UCSD-AML1 (cell line): Measurements from ENCODE around the gene PWP2.
"Not testable (repeated sequence)": the region's sequence is repeated elsewhere in the genome, so short reads cannot be mapped to it uniquely, and the experiment has no call there.

Experiments
- DNase-seq: peaks from one replicate; lab custom pipeline; 2025; ENCODE audit not compliant: unreplicated experiment; lab: John Stamatoyannopoulos, UW

PWP2 gene

GRCh38 chr21:44082648-44083440, 24.4 kb upstream of the PWP2 start:
- DNase-seq: no peak

GRCh38 chr21:44083631-44084291, 23.4 kb upstream of the PWP2 start:
- no peak for DNase-seq

- no peak for DNase-seq
Measured at GRCh38 chr21:44084496-44085241, 22.5 kb upstream of the PWP2 start.

- DNase-seq: no peak
Measured at GRCh38 chr21:44085491-44086321, 21.5 kb upstream of the PWP2 start.

- DNase-seq: no peak
Measured at GRCh38 chr21:44086636-44087425, 20.4 kb upstream of the PWP2 start.

GRCh38 chr21:44087426-44088400, 19.5 kb upstream of the PWP2 start:
- DNase-seq: peak; percentile 76

- no peak for DNase-seq
Measured at GRCh38 chr21:44088401-44088780, 18.8 kb upstream of the PWP2 start.

GRCh38 chr21:44089001-44089911, 17.9 kb upstream of the PWP2 start:
- no peak for DNase-seq

GRCh38 chr21:44090325-44090724, 16.9 kb upstream of the PWP2 start:
- DNase-seq: no peak

GRCh38 chr21:44092211-44092610, 15.0 kb upstream of the PWP2 start:
- no peak for DNase-seq

GRCh38 chr21:44093761-44094160, 13.4 kb upstream of the PWP2 start:
- DNase-seq: no peak

- no peak for DNase-seq
Measured at GRCh38 chr21:44094832-44095231, 12.4 kb upstream of the PWP2 start.

GRCh38 chr21:44098507-44098906, 8.7 kb upstream of the PWP2 start:
- not testable (repeated sequence) for DNase-seq

- DNase-seq: not testable (repeated sequence)
Measured at GRCh38 chr21:44098964-44099363, 8.2 kb upstream of the PWP2 start.

GRCh38 chr21:44107589-44107988, 390 bp downstream of the PWP2 start:
- not testable (repeated sequence) for DNase-seq

GRCh38 chr21:44113702-44114371, 6.6 kb downstream of the PWP2 start:
- DNase-seq: not testable (repeated sequence)

- DNase-seq: not testable (repeated sequence)
Measured at GRCh38 chr21:44122131-44122530, 14.9 kb downstream of the PWP2 start.
